ENCODE results near the gene RPTOR.

RPTOR gene

DNA sequence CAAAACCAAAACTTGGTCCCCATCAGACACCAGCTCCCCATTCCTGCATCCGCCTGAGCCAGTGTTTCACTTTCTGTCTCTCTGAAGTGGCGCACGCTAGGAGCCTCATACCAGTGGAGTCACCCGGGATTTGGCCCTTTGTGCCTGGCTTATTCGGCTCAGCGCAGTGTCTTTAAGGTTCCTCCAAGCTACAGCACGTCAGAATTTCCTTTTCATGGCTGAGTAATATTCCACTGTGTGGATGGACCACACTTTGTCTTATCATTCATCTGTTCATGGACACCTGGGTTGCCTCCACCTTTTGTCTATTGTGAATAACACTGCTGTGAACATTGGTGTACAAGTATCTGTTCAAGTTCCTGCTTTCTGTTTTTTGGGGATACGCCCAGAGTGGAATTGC lies 401.8 kb downstream of the RPTOR start:
- no peak for DNase-seq (ENCODE audit: low spot score)
- TF ChIP-seq, protein P1, sequence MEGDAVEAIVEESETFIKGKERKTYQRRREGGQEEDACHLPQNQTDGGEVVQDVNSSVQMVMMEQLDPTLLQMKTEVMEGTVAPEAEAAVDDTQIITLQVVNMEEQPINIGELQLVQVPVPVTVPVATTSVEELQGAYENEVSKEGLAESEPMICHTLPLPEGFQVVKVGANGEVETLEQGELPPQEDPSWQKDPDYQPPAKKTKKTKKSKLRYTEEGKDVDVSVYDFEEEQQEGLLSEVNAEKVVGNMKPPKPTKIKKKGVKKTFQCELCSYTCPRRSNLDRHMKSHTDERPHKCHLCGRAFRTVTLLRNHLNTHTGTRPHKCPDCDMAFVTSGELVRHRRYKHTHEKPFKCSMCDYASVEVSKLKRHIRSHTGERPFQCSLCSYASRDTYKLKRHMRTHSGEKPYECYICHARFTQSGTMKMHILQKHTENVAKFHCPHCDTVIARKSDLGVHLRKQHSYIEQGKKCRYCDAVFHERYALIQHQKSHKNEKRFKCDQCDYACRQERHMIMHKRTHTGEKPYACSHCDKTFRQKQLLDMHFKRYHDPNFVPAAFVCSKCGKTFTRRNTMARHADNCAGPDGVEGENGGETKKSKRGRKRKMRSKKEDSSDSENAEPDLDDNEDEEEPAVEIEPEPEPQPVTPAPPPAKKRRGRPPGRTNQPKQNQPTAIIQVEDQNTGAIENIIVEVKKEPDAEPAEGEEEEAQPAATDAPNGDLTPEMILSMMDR (IDR thresholded peaks at IDR 0.05; ENCODE audit: borderline replicate concordance, control extremely low read depth, extremely low read depth, insufficient read depth, missing control alignments), result no peak
- in situ Hi-C loops (cut with MboI; ENCODE audit: low sequenced_read_pairs, unreplicated experiment), result no loop called here

DNA sequence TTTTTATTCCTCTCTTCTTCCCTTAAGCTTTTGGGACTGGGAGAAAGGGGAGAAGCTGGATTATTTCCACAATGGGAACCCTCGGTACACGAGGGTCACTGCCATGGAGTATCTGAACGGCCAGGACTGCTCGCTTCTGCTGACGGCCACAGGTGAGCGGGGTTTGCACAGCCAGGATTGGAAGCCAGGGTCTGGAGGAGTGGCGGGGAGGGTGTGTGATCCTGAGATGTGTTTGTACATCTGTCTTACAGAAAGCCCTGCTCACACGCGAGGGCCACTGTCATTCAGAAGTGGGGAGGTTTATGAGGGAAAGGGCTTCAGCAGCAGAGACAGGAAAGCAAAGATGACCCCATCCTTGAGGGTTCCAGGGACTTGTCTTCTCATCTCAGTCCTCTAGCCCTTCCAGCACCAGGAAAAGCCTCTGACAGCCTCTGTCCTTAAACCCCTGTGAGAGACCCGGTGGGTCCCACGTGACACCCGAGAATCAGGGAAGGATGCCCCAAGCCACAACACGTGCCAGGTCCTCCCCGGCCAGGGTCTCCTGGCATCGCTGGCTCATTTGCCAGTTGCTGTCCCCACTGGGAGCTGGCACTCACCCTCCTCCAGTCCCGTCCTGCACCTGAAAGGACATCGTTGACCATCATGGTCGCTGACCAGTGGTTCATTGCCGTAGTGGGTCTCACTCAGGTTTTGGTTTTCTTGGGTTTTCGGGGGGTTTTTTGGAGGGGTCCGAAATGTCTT lies 402.7 kb downstream of the RPTOR start:
- TF ChIP-seq, protein P1 (IDR thresholded peaks at IDR 0.05; ENCODE audit: borderline replicate concordance, control extremely low read depth, extremely low read depth, insufficient read depth, missing control alignments), result no peak
- no peak for DNase-seq (ENCODE audit: low spot score)
- in situ Hi-C loops (cut with MboI; ENCODE audit: low sequenced_read_pairs, unreplicated experiment), result no loop called here

DNA sequence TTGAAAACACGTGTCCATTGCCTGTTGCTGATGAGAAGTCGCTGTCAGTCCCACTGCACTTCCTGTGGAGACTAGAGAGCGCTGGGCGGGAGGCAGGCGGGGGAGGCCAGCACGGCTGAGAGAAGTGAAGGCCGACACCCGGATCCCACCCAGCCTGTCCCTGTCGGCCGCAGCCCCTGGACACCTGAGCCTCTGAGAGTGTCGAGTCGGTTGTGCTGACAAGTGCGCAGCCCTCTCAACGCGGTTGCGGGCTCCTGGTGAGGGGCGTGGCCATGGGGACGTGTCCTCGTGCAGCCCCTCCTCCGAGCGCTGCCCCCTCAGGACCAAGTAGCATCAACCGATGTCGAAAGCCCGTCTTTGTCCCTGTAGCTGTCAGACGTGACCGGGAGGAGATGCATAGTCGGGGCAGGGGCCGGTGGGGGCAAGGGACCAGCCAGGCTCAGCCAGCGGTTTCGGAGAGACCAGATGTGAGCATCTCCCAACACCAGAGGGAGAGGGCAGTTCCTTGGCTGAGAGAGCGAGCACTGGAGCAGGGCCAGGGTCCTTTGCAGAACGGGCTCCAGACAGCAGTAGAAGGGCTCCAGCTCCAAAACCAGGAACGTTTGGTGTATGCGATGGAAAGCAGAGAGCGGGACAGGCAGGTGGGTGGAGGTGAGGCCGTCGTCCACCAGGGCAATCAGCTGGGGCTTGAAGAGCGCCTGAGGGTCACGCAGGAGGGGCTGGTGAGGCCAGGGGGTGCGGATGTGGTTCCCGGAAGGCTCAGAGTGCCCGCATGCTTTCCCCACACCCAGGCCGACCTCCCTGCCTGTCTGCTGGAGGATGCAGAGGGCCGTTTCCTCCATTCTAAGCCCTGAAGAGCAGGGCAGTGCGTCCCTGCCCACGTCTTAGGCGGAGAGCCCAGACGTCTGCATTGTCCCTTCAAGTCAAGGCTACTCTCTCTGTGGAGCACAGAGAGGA lies 403.7 kb downstream of the RPTOR start:
- in situ Hi-C loops (cut with MboI; ENCODE audit: low sequenced_read_pairs, unreplicated experiment), result no loop called here
- TF ChIP-seq, protein P1 (IDR thresholded peaks at IDR 0.05; ENCODE audit: borderline replicate concordance, control extremely low read depth, extremely low read depth, insufficient read depth, missing control alignments), result no peak
- DNase-seq (ENCODE audit: low spot score), result no peak

DNA sequence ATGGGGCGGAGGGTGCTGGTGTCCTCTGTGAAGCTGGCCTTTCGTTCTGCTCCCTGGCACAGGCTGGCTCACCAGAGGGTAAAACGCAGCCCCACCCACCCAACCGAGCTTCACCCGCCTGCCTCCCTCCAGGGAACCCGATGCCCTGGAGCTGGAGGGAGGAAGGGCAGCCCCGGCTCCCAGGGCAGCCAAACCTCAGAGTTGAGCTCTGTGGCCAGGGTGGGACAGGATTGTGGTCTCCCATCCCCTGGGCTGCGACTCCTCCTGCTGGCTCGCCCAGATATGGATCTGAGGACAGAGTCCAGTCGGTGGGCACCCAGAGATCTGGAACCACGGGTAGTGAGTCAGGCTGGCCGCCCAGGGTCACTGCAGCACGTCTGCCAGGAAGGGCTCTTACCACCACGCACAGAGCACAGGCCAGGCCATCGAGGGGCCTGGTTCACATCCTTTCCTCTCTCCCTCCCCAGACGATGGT lies 404.4 kb downstream of the RPTOR start:
- DNase-seq (ENCODE audit: low spot score), result no peak
- in situ Hi-C loops (cut with MboI; ENCODE audit: low sequenced_read_pairs, unreplicated experiment), result no loop called here
- TF ChIP-seq, protein P1 (IDR thresholded peaks at IDR 0.05; ENCODE audit: borderline replicate concordance, control extremely low read depth, extremely low read depth, insufficient read depth, missing control alignments), result no peak

DNA sequence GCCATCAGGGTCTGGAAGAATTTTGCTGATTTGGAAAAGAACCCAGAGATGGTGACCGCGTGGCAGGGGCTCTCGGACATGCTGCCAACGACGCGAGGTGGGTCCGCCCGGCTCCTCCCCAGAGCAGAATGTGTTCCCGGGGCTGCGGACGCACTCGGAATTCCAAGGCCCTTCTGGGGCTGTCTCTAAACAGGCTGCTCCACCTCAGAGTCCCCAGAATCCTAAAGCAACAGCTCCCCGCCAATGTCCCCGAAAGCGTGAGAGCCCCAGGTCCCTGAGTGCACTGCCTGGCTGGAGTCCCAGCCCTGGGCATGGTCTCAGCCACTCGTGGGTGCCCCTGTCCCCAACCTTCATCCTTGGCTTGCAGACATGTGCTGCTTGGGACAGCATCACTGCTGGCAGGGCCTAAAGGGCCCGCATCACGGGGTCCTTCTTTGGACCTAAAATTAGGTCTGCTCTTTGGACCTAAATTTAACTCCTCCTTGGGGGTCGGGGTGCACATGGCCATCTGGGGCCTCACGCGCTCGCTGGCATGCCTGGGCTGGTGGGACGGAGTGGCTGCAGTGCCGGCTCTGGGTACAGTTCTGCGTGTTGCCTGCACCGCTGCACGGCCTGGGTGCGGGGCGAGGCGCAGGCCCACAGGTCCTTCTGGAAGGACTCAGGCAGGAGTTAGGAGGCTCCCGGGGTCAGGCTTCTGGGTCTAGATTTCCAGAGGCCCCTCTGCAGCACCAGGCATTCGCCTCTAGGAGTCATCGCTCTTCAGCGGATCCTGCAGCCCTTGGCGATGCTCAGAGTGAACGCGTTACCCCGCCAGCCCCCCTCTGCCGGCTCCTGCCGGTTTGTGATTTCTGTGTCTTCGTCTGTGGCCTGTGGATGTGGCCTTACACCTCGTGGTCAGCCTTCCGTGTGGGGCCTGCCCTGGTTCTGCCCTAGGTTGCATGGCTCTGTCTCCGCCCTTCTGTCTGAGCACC lies 405.1 kb downstream of the RPTOR start:
- TF ChIP-seq, protein P1 (IDR thresholded peaks at IDR 0.05; ENCODE audit: borderline replicate concordance, control extremely low read depth, extremely low read depth, insufficient read depth, missing control alignments), result no peak
- DNase-seq (ENCODE audit: low spot score), result no peak
- in situ Hi-C loops (cut with MboI; ENCODE audit: low sequenced_read_pairs, unreplicated experiment), result no loop called here

Data from GM13976 (cell line).